ENCODE measurements around the gene ERF. TPM values are rescaled to one million over a fixed set of nuclear protein-coding genes. Genes with fewer than 3 reads are reported as not detected.

ERF gene
- total RNA-seq, 1 donor from 2014 or later = 43.1 TPM

- H3K4me3 ChIP-seq = no peak overlapping the region
- no peak for DNase-seq (ENCODE audit: low spot score)
- peaks cover 4% of the 10 kb centered on the region for H3K36me3 Mint-ChIP-seq
- H3K9ac ChIP-seq = no peak overlapping the region
- H3K4me3 Mint-ChIP-seq = peak overlapping the region; percentile 93
- no peaks in the 10 kb centered on the region for H3K9me3 Mint-ChIP-seq
- TF ChIP-seq EZH2 (IDR thresholded peaks at IDR 0.05) = no peak
- TF ChIP-seq EZH2phosphoT487 (IDR thresholded peaks at IDR 0.05) = no peak
- no peak for TF ChIP-seq CTCF (IDR thresholded peaks at IDR 0.05)
- H3K27ac ChIP-seq = no peak overlapping the region
- no peak overlapping the region for H3K4me2 ChIP-seq
- peaks cover 8% of the 10 kb centered on the region for H3K4me1 ChIP-seq
- H3K36me3 ChIP-seq = no peaks in the 10 kb centered on the region
- H3F3A ChIP-seq (ENCODE audit: low read depth) = peaks cover 43% of the 10 kb centered on the region
- H3K27ac Mint-ChIP-seq = peak overlapping the region; percentile 82
- H4K20me1 ChIP-seq (ENCODE audit: low read depth) = peaks cover 69% of the 10 kb centered on the region
- peaks cover 33% of the 10 kb centered on the region for H3K79me2 ChIP-seq (ENCODE audit: low read depth)
- peaks cover 46% of the 10 kb centered on the region for H3K4me1 Mint-ChIP-seq
- H3K9me3 ChIP-seq (ENCODE audit: low read depth) = no peaks in the 10 kb centered on the region
- peaks cover 3% of the 10 kb centered on the region for H3K27me3 Mint-ChIP-seq (ENCODE audit: insufficient read depth, low read depth)
- no peak overlapping the region for H2AFZ ChIP-seq (replicated peaks)
- H3K27me3 ChIP-seq = no peaks in the 10 kb centered on the region
Observed at GRCh38 chr19:42245231-42245630, 9.7 kb downstream of the ERF start.

- H3K4me3 Mint-ChIP-seq = peak overlapping the region; percentile 93
- Histone ChIP-seq H3K9me3 (ENCODE audit: low read depth) (no peaks in the 10 kb centered on the region), H3K36me3 (no peaks in the 10 kb centered on the region), H3K9ac (no peak overlapping the region), H3K4me1 (peaks cover 8% of the 10 kb centered on the region), H3K79me2 (ENCODE audit: low read depth) (peaks cover 31% of the 10 kb centered on the region), H3K4me3 (peak overlapping the region; percentile 92), H3K4me2 (peak overlapping the region; percentile 87), H2AFZ (replicated peaks) (peak overlapping the region; percentile 91), H3K27ac (no peak overlapping the region), H3F3A (ENCODE audit: low read depth) (peaks cover 43% of the 10 kb centered on the region), H4K20me1 (ENCODE audit: low read depth) (peaks cover 68% of the 10 kb centered on the region), H3K27me3 (no peaks in the 10 kb centered on the region)
- H3K4me1 Mint-ChIP-seq = peaks cover 44% of the 10 kb centered on the region
- peak overlapping the region; percentile 97 for H3K27ac Mint-ChIP-seq
- H3K27me3 Mint-ChIP-seq (ENCODE audit: insufficient read depth, low read depth) = peaks cover 3% of the 10 kb centered on the region
- DNase-seq (ENCODE audit: low spot score) = peak; percentile 97
- TF ChIP-seq CTCF (IDR thresholded peaks at IDR 0.05) (peak; percentile 71), EZH2phosphoT487 (IDR thresholded peaks at IDR 0.05) (no peak)
- no peaks in the 10 kb centered on the region for H3K9me3 Mint-ChIP-seq
- H3K36me3 Mint-ChIP-seq = peaks cover 7% of the 10 kb centered on the region
Observed at GRCh38 chr19:42244347-42245220, 10.3 kb downstream of the ERF start.

- Mint-ChIP-seq H3K36me3 (peaks cover 11% of the 10 kb centered on the region), H3K9me3 (no peaks in the 10 kb centered on the region), H3K27me3 (ENCODE audit: insufficient read depth, low read depth) (peaks cover 3% of the 10 kb centered on the region), H3K4me3 (peak within 1 kb of the TSS; percentile 96), H3K4me1 (peaks cover 44% of the 10 kb centered on the region), H3K27ac (peak within 1 kb of the TSS; percentile 78)
- Histone ChIP-seq H3K9ac (peak within 1 kb of the TSS; percentile 95), H3F3A (ENCODE audit: low read depth) (peaks cover 41% of the 10 kb centered on the region), H4K20me1 (ENCODE audit: low read depth) (peaks cover 62% of the 10 kb centered on the region), H3K4me1 (peaks cover 8% of the 10 kb centered on the region), H3K36me3 (no peaks in the 10 kb centered on the region), H3K27me3 (no peaks in the 10 kb centered on the region), H3K79me2 (ENCODE audit: low read depth) (peaks cover 28% of the 10 kb centered on the region), H3K4me2 (peak within 1 kb of the TSS; percentile 93), H3K9me3 (ENCODE audit: low read depth) (no peaks in the 10 kb centered on the region), H3K4me3 (peak within 1 kb of the TSS; percentile 92), H3K27ac (peak within 1 kb of the TSS; percentile 20), H2AFZ (replicated peaks) (peak within 1 kb of the TSS; percentile 20)
- TF ChIP-seq EZH2 (IDR thresholded peaks at IDR 0.05) (no peak), EZH2phosphoT487 (IDR thresholded peaks at IDR 0.05) (no peak), CTCF (IDR thresholded peaks at IDR 0.05) (no peak)
- peak; percentile 99 for DNase-seq (ENCODE audit: low spot score)
Observed at GRCh38 chr19:42242512-42243409, 12.2 kb downstream of the ERF start, which contains the start of gene GSK3A. TSS of gene GSK3A (minus strand) at chr19:42242602. CDS start at chr19:42242465, 137 bp downstream.
